ENCODE data around the gene PITPNM3.

The PITPNM3 gene

DNA sequence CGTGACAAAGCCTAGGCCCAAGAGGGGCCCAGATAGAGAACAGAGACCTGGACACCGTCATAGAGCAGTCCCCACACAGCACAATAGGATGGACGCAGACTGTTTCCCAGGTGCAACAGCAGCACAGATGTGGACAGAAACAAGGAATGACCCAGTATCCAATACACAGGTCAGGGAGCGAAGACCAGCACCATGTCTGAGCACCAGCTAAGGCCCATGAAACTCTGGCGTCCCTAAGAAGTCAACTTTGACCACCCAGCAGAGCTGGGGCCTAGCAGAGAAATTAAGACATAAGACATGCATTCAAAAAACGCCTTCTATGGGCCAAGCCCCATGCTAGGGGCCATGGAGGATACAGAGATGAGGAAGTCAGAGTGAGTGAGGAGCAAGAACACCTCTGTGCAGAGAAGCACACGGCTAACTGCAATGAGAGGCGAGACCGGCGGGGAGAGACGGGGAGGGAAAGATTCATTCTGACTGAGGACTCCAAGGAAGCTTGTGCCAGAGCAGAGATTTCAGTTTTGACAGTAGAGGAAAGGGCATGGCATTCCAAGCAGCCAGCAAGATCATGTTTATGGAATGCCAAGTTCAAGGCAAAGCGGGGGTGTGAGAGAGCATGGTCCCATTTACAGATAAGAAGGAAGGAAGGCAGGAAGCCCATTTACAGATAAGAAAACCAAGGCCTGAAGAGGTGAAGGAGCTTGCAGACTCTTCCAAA lies 50.8 kb downstream of the PITPNM3 start:
- no peaks in the 10 kb centered on the region for H3K36me3 Mint-ChIP-seq (ENCODE audit: low read depth)
- peaks cover 24% of the 10 kb centered on the region for H3K4me1 Mint-ChIP-seq
- no peak for DNase-seq
- TF ChIP-seq, protein P1, sequence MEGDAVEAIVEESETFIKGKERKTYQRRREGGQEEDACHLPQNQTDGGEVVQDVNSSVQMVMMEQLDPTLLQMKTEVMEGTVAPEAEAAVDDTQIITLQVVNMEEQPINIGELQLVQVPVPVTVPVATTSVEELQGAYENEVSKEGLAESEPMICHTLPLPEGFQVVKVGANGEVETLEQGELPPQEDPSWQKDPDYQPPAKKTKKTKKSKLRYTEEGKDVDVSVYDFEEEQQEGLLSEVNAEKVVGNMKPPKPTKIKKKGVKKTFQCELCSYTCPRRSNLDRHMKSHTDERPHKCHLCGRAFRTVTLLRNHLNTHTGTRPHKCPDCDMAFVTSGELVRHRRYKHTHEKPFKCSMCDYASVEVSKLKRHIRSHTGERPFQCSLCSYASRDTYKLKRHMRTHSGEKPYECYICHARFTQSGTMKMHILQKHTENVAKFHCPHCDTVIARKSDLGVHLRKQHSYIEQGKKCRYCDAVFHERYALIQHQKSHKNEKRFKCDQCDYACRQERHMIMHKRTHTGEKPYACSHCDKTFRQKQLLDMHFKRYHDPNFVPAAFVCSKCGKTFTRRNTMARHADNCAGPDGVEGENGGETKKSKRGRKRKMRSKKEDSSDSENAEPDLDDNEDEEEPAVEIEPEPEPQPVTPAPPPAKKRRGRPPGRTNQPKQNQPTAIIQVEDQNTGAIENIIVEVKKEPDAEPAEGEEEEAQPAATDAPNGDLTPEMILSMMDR (IDR thresholded peaks at IDR 0.05) = no peak
- peak overlapping the region; percentile 57 for H3K27ac Mint-ChIP-seq
- H3K9me3 Mint-ChIP-seq = no peaks in the 10 kb centered on the region
- H3K27me3 Mint-ChIP-seq (ENCODE audit: low read depth, poor library complexity) = peaks cover 3% of the 10 kb centered on the region
- no peak overlapping the region for H3K4me3 Mint-ChIP-seq

DNA sequence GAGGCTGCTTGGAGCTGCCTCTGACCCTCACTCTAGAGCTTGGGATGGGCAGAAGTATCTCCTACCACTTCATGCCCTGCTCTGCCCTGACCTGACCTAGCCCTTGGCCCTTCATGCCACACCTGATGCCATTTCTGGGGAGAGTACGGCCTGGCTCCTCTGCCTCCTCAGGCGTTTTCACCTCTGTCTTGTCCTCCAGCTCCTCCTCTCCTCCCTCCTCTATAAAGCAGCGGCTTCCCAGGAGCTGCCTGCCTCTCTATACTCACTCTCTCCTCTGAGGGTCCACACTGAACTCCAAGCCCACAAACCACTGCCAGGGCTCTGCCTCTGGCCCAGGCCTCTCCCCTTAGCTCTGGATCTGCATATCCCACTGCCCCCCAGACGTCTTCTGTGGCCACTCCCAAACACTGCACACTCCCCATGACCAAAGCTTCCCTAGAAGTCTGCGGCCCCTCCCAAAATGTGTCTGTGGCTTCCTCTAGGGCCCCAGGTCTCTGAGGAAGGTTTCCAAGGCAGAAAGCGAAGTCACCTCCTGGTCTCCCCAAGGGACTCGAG lies 52.6 kb downstream of the PITPNM3 start:
- Mint-ChIP-seq H3K36me3 (ENCODE audit: low read depth) (no peaks in the 10 kb centered on the region), H3K27ac (peak overlapping the region; percentile 5), H3K27me3 (ENCODE audit: low read depth, poor library complexity) (peaks cover 3% of the 10 kb centered on the region), H3K4me3 (no peak overlapping the region), H3K9me3 (no peaks in the 10 kb centered on the region), H3K4me1 (peaks cover 30% of the 10 kb centered on the region)
- DNase-seq = no peak
- TF ChIP-seq, protein P1 (IDR thresholded peaks at IDR 0.05) = no peak

DNA sequence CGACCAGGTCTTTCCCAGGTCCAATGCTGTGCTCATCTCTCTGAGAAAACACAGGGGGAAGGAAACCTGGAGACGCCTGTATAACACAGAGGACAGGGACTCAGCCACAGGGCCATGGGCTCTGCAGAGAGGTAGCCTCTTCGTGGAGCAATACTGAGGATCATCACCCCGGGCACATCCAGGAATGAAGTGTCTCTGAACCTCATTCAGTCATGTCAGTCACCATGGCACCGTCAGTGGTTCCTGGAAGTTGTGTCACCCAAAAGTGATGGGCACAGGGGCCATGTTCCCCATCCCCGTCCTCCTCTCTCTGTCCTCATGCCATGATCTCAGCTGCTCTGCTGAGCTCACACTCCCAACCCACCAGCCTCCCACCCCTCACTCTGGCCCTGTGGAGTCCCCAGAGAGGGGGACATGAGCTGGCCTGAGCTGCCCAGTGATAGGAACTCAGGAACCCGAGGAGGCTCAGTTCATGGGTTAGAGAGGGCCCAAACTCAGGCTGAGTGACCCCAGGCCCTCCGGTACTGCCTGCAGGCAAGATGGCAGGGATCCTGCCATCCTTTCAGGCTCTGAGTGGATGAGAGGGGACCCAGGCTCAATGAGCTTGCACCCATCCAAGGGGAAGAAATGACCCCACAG lies 53.4 kb downstream of the PITPNM3 start:
- Mint-ChIP-seq H3K4me3 (no peak overlapping the region), H3K36me3 (ENCODE audit: low read depth) (no peaks in the 10 kb centered on the region), H3K4me1 (peaks cover 37% of the 10 kb centered on the region), H3K27ac (no peak overlapping the region), H3K27me3 (ENCODE audit: low read depth, poor library complexity) (no peaks in the 10 kb centered on the region), H3K9me3 (no peaks in the 10 kb centered on the region)
- TF ChIP-seq, protein P1 (IDR thresholded peaks at IDR 0.05) = no peak
- DNase-seq = no peak

DNA sequence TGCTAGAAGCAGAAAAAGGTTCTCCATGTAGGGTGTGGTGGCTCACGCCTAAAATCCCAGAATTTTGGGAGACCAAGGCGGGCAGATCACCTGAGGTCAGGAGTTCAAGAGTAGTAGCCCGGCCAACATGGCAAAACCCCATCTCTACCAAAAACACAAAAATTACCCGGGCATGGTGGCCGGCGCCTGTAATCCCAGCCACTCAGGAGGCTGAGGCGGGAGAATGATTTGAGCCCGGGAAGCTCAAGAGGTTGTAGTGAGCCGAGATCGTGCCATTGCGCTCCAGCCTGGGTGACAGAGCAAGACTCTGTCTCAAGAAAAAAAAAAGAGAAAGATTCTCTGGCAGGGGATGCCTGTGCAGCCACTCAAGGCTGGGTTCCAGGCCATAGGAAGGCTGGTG lies 54.2 kb downstream of the PITPNM3 start:
- Mint-ChIP-seq H3K4me3 (no peak overlapping the region), H3K27ac (no peak overlapping the region), H3K27me3 (ENCODE audit: low read depth, poor library complexity) (no peaks in the 10 kb centered on the region), H3K9me3 (no peaks in the 10 kb centered on the region), H3K4me1 (peaks cover 46% of the 10 kb centered on the region), H3K36me3 (ENCODE audit: low read depth) (no peaks in the 10 kb centered on the region)
- TF ChIP-seq, protein P1 (IDR thresholded peaks at IDR 0.05) = no peak
- no peak for DNase-seq

DNA sequence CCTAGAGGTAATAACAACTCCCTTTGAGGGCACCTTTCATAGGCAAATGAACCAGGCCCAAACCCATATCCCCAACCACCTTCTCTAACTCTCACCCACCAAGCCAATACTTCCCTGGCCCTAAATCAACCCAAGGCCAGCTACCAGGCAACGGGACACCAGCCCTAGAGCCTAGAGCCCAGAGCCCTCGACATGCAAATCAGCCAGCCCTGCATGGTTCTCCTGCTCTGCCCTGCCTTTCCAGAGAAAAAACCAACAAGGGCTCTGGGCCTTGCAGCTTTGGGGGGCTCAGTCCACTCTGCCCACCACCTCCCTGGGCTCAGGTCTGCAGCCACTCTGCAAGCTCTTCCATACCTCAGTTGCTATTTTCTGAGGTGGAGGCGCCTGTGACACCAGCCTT lies 55.0 kb downstream of the PITPNM3 start:
- TF ChIP-seq, protein P1 (IDR thresholded peaks at IDR 0.05) = no peak
- H3K4me3 Mint-ChIP-seq = no peak overlapping the region
- H3K27ac Mint-ChIP-seq = peak overlapping the region; percentile 60
- no peaks in the 10 kb centered on the region for H3K36me3 Mint-ChIP-seq (ENCODE audit: low read depth)
- DNase-seq = no peak
- no peaks in the 10 kb centered on the region for H3K9me3 Mint-ChIP-seq
- H3K4me1 Mint-ChIP-seq = peaks cover 48% of the 10 kb centered on the region
- no peaks in the 10 kb centered on the region for H3K27me3 Mint-ChIP-seq (ENCODE audit: low read depth, poor library complexity)
